H9 (cell line): ENCODE data around the gene NGB. TPM values are rescaled to one million over a fixed set of nuclear protein-coding genes. Genes with fewer than 3 reads are reported as not detected.

ENCODE experiments used
- DNase-seq: peaks from one replicate; pipeline ENCODE4 v3.0.0-alpha.2; 2017
- H2AFZ ChIP-seq: one replicate; pipeline ENCODE4 v1.6.1; 2013; ENCODE audit warnings: mild to moderate bottlenecking, low read length, control low read depth, moderate library complexity
- H2AK5ac ChIP-seq: 2 replicates; pipeline ENCODE4 v1.6.1; 2013; ENCODE audit warnings: low read length, control low read depth, mixed read lengths; ENCODE audit not compliant: insufficient read length
- H2BK120ac ChIP-seq: one replicate; pipeline ENCODE4 v1.6.1; 2013; ENCODE audit warnings: low read depth, mild to moderate bottlenecking, low read length, control low read depth, inconsistent platforms; ENCODE audit not compliant: poor library complexity, severe bottlenecking
- H2BK12ac ChIP-seq: 2 replicates; pipeline ENCODE4 v1.6.1; 2013; ENCODE audit warnings: low read length, control low read depth, mixed read lengths, low read depth; ENCODE audit not compliant: insufficient read length
- H2BK15ac ChIP-seq: 2 replicates; pipeline ENCODE4 v1.6.1; 2013; ENCODE audit warnings: low read depth, low read length, control low read depth
- H2BK20ac ChIP-seq: one replicate; pipeline ENCODE4 v1.6.1; 2013; ENCODE audit warnings: low read depth, mild to moderate bottlenecking, low read length, control low read depth, inconsistent platforms; ENCODE audit not compliant: poor library complexity, severe bottlenecking
- H2BK5ac ChIP-seq: 2 replicates; pipeline ENCODE4 v1.6.1; 2013; ENCODE audit warnings: low read length, control low read depth, mixed read lengths; ENCODE audit not compliant: insufficient read length
- H3K14ac ChIP-seq: 2 replicates; pipeline ENCODE4 v1.6.1; 2013; ENCODE audit warnings: low read length, control low read depth; ENCODE audit not compliant: insufficient read depth
- H3K18ac ChIP-seq: 2 replicates; pipeline ENCODE4 v1.6.1; 2013; ENCODE audit warnings: low read depth, mild to moderate bottlenecking, mixed read lengths, low read length, control low read depth; ENCODE audit not compliant: insufficient read length
- H3K23ac ChIP-seq: 2 replicates; pipeline ENCODE4 v1.6.1; 2013; ENCODE audit warnings: low read length, control low read depth, mixed read lengths, low read depth; ENCODE audit not compliant: insufficient read length
- H3K23me2 ChIP-seq: 2 replicates; pipeline ENCODE4 v1.6.1; 2013; ENCODE audit warnings: low read depth, mild to moderate bottlenecking, mixed read lengths, low read length, control low read depth; ENCODE audit not compliant: insufficient read length, poor library complexity, severe bottlenecking
- H3K27ac ChIP-seq: 2 replicates; pipeline ENCODE4 v1.5.1; 2013; ENCODE audit warnings: low read length, control low read depth, mixed read lengths, low read depth; ENCODE audit not compliant: insufficient read length
- H3K27me3 ChIP-seq: 2 replicates; pipeline ENCODE4 v1.6.1; 2013; ENCODE audit warnings: low read length, control low read depth, inconsistent platforms; ENCODE audit not compliant: insufficient read depth
- H3K4ac ChIP-seq: 2 replicates; pipeline ENCODE4 v1.6.1; 2013; ENCODE audit warnings: low read depth, mild to moderate bottlenecking, control low read depth, inconsistent platforms, low read length, moderate library complexity
- H3K4me1 ChIP-seq: 2 replicates; pipeline ENCODE4 v1.6.1; 2013; ENCODE audit warnings: low read length, control low read depth, inconsistent platforms; ENCODE audit not compliant: insufficient read depth
- H3K4me2 ChIP-seq: 2 replicates; pipeline ENCODE4 v1.6.1; 2013; ENCODE audit warnings: low read length, control low read depth, mixed read lengths; ENCODE audit not compliant: insufficient read length, insufficient read depth
- H3K56ac ChIP-seq: 2 replicates; pipeline ENCODE4 v1.6.1; 2013; ENCODE audit warnings: low read depth, mild to moderate bottlenecking, mixed read lengths, low read length, control low read depth; ENCODE audit not compliant: insufficient read length
- H3K79me1 ChIP-seq: 2 replicates; pipeline ENCODE4 v1.6.1; 2013; ENCODE audit warnings: low read depth, mild to moderate bottlenecking, moderate library complexity, low read length, control low read depth, inconsistent platforms; ENCODE audit not compliant: insufficient read depth, poor library complexity, severe bottlenecking
- H3K79me2 ChIP-seq: 2 replicates; pipeline ENCODE4 v1.6.1; 2013; ENCODE audit warnings: low read length, control low read depth, inconsistent platforms; ENCODE audit not compliant: insufficient read depth
- H3K9ac ChIP-seq: 2 replicates; pipeline ENCODE4 v1.6.1; 2013; ENCODE audit warnings: low read length, control low read depth, mixed read lengths; ENCODE audit not compliant: insufficient read length; ENCODE audit errors: extremely low read depth
- H3K9me3 ChIP-seq: one replicate; pipeline ENCODE4 v1.6.1; 2013; ENCODE audit warnings: low read depth, low read length, inconsistent platforms; ENCODE audit not compliant: control insufficient read depth
- H3T11ph ChIP-seq: one replicate; pipeline ENCODE4 v1.6.1; 2013; ENCODE audit warnings: mild to moderate bottlenecking, low read length, control low read depth, inconsistent platforms
- H4K20me1 ChIP-seq: one replicate; pipeline ENCODE4 v1.6.1; 2013; ENCODE audit not compliant: control insufficient read depth, insufficient read length, insufficient read depth
- H4K5ac ChIP-seq: 2 replicates; pipeline ENCODE4 v1.6.1; 2013; ENCODE audit warnings: low read depth, mild to moderate bottlenecking, mixed read lengths, low read length, control low read depth; ENCODE audit not compliant: insufficient read length
- H4K8ac ChIP-seq: replicated peaks from 2 replicates; pipeline ENCODE4 v1.6.1; 2013; ENCODE audit warnings: low read length, control low read depth, mixed read lengths, low read depth; ENCODE audit not compliant: insufficient read length
- H4K91ac ChIP-seq: 2 replicates; pipeline ENCODE4 v1.6.1; 2013; ENCODE audit warnings: low read depth, mild to moderate bottlenecking, moderate library complexity, mixed read lengths, low read length, control low read depth; ENCODE audit not compliant: insufficient read length
- H3K27ac Mint-ChIP-seq, 3 experiments: 2 replicates in 2 of 3; 3 replicates in 1 of 3; pipeline ENCODE4 v1.8.0; 2020 to 2021; ENCODE audit warnings: mixed read lengths in 3 of 3, mild to moderate bottlenecking in 1 of 3, moderate library complexity in 1 of 3
- H3K27me3 Mint-ChIP-seq: 2 replicates; pipeline ENCODE4 v1.8.0; 2021; ENCODE audit warnings: low read depth, mild to moderate bottlenecking, moderate library complexity, mixed read lengths
- H3K36me3 Mint-ChIP-seq, 3 experiments: 2 replicates in 2 of 3; 3 replicates in 1 of 3; pipeline ENCODE4 v1.8.0; 2020 to 2021; ENCODE audit warnings: low read depth in 3 of 3, mixed read lengths in 3 of 3; ENCODE audit not compliant: insufficient read depth in 1 of 3
- H3K4me1 Mint-ChIP-seq, 2 experiments: 2 replicates each; pipeline ENCODE4 v1.8.0; 2020; ENCODE audit warnings: mixed read lengths in 2 of 2
- H3K4me3 Mint-ChIP-seq, 2 experiments: 2 replicates in 1 of 2; 3 replicates in 1 of 2; pipeline ENCODE4 v1.8.0; 2020 to 2021; ENCODE audit warnings: mild to moderate bottlenecking in 2 of 2, mixed read lengths in 2 of 2, moderate library complexity in 1 of 2
- H3K9me3 Mint-ChIP-seq, 2 experiments: 2 replicates in 1 of 2; 3 replicates in 1 of 2; pipeline ENCODE4 v1.8.0; 2020; ENCODE audit warnings: mild to moderate bottlenecking in 2 of 2, mixed read lengths in 2 of 2, moderate library complexity in 1 of 2
- WGBS: extraction: QIAGEN DNeasy Blood & Tissue Kit; methylation state at CpG from one replicate; pipeline ENCODE4 v1.1.7; 2013; ENCODE audit warnings: missing lambda C conversion rate, low lambda C conversion rate, mixed read lengths; ENCODE audit not compliant: insufficient read length; ENCODE audit errors: extremely low coverage; 5-methylcytosine and 5-hydroxymethylcytosine counted together
- total RNA-seq: library from RNA; stranded (reverse); gene quantifications from 2 replicates; pipeline ENCODE4 v1.2.1, GENCODE V29; 2021
- TF ChIP-seq, protein P1 (sequence below): fragments of 200-600 bp; sonication (generic); conservative IDR thresholded peaks from 3 replicates; pipeline ENCODE4 v1.8.0; 2021; ENCODE audit warnings: antibody characterized with exemption, mild to moderate bottlenecking

Gene NGB
- total RNA-seq, 1 experiment from 2014 or later = 0.26 TPM

- H3K9ac ChIP-seq = no peak overlapping the region
- no peak overlapping the region for H2AK5ac ChIP-seq
- H3K79me1 ChIP-seq = no peaks in the 10 kb centered on the region
- no peak overlapping the region for H3T11ph ChIP-seq
- no peaks in the 10 kb centered on the region for H3K9me3 ChIP-seq
- H3K56ac ChIP-seq = no peak overlapping the region
- H2AFZ ChIP-seq = no peak overlapping the region
- H3K23me2 ChIP-seq = no peaks in the 10 kb centered on the region
- no peaks in the 10 kb centered on the region for H3K4me1 ChIP-seq
- no CpG with 5 or more reads among the region's 10 CpGs for WGBS
- H3K4me3 Mint-ChIP-seq = no peak overlapping the region
- H4K5ac ChIP-seq = no peak overlapping the region
- H3K18ac ChIP-seq = no peak overlapping the region
- peaks cover 2% of the 10 kb centered on the region for H3K27me3 Mint-ChIP-seq
- TF ChIP-seq, protein P1, sequence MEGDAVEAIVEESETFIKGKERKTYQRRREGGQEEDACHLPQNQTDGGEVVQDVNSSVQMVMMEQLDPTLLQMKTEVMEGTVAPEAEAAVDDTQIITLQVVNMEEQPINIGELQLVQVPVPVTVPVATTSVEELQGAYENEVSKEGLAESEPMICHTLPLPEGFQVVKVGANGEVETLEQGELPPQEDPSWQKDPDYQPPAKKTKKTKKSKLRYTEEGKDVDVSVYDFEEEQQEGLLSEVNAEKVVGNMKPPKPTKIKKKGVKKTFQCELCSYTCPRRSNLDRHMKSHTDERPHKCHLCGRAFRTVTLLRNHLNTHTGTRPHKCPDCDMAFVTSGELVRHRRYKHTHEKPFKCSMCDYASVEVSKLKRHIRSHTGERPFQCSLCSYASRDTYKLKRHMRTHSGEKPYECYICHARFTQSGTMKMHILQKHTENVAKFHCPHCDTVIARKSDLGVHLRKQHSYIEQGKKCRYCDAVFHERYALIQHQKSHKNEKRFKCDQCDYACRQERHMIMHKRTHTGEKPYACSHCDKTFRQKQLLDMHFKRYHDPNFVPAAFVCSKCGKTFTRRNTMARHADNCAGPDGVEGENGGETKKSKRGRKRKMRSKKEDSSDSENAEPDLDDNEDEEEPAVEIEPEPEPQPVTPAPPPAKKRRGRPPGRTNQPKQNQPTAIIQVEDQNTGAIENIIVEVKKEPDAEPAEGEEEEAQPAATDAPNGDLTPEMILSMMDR = no peak
- H3K27ac Mint-ChIP-seq = no peak overlapping the region
- no peak overlapping the region for H2BK12ac ChIP-seq
- H4K20me1 ChIP-seq = peaks cover 2% of the 10 kb centered on the region
- no peak overlapping the region for H2BK20ac ChIP-seq
- H3K4ac ChIP-seq = no peak overlapping the region
- no peak overlapping the region for H3K14ac ChIP-seq
- no peak overlapping the region for H2BK15ac ChIP-seq
- peaks cover 2 to 12% of the 10 kb centered on the region in 2 experiments for H3K4me1 Mint-ChIP-seq
- no peak overlapping the region for H3K27ac ChIP-seq
- no peak overlapping the region for H2BK5ac ChIP-seq
- no peaks in the 10 kb centered on the region for H3K79me2 ChIP-seq
- H3K4me2 ChIP-seq = no peak overlapping the region
- no peak overlapping the region for H4K91ac ChIP-seq
- no peaks in the 10 kb centered on the region for H3K36me3 Mint-ChIP-seq
- no peak overlapping the region for H3K23ac ChIP-seq
- no peaks in the 10 kb centered on the region for H3K27me3 ChIP-seq
- no peak overlapping the region for H4K8ac ChIP-seq
- H2BK120ac ChIP-seq = no peak overlapping the region
- H3K9me3 Mint-ChIP-seq = no peaks in the 10 kb centered on the region
- DNase-seq = no peak
These were observed 10.4 kb downstream of the NGB start for GRCh38 chr14:77260631-77261030.
